DOHH2 (cell line): ENCODE data around the gene ODAD4.

ENCODE experiments used
- H3F3A ChIP-seq: fragments of 200-600 bp; sonication (generic), shearing (Covaris generic); 2 replicates; pipeline ENCODE4 v1.6.0; 2016; ENCODE audit warnings: antibody characterized with exemption, mild to moderate bottlenecking; ENCODE audit not compliant: control insufficient read depth, insufficient read depth
- H3K27ac ChIP-seq: fragments of 200-600 bp; sonication (generic); 2 replicates; pipeline ENCODE4 v1.5.1; 2014; ENCODE audit warnings: low read depth, mild to moderate bottlenecking, low read length, moderate library complexity
- H3K27me3 ChIP-seq: fragments of 200-600 bp; sonication (generic); 2 replicates; pipeline ENCODE4 v1.6.1; 2014; ENCODE audit warnings: mild to moderate bottlenecking, low read length, mixed read lengths; ENCODE audit not compliant: control insufficient read depth
- H3K36me3 ChIP-seq: fragments of 200-600 bp; sonication (generic); 2 replicates; pipeline ENCODE4 v1.6.1; 2014; ENCODE audit warnings: mild to moderate bottlenecking, low read length, moderate library complexity, mixed read lengths; ENCODE audit not compliant: control insufficient read depth
- H3K4me1 ChIP-seq: fragments of 200-600 bp; sonication (generic); 2 replicates; pipeline ENCODE4 v1.6.1; 2014; ENCODE audit warnings: mild to moderate bottlenecking, low read length, mixed read lengths; ENCODE audit not compliant: control insufficient read depth
- H3K4me2 ChIP-seq: fragments of 200-600 bp; sonication (generic); 2 replicates; pipeline ENCODE4 v1.6.0; 2014; ENCODE audit warnings: mild to moderate bottlenecking, low read length, moderate library complexity
- H3K4me3 ChIP-seq: fragments of 200-600 bp; sonication (generic); 2 replicates; pipeline ENCODE4 v1.5.1; 2014; ENCODE audit warnings: mild to moderate bottlenecking, low read length, mixed read lengths
- H3K79me2 ChIP-seq: fragments of 200-600 bp; sonication (generic); 2 replicates; pipeline ENCODE4 v1.6.1; 2014; ENCODE audit warnings: mild to moderate bottlenecking, low read length, mixed read lengths; ENCODE audit not compliant: control insufficient read depth
- H3K9me2 ChIP-seq: fragments of 200-600 bp; sonication (generic); replicated peaks from 2 replicates; pipeline ENCODE4 v1.6.1; 2014; ENCODE audit warnings: mild to moderate bottlenecking, low read length, mixed read lengths; ENCODE audit not compliant: control insufficient read depth
- H3K9me3 ChIP-seq: fragments of 200-600 bp; sonication (generic); 2 replicates; pipeline ENCODE4 v1.6.1; 2014; ENCODE audit warnings: antibody characterized with exemption, low read length, mixed read lengths; ENCODE audit not compliant: control insufficient read depth, insufficient read depth
- H4K20me1 ChIP-seq: fragments of 200-600 bp; sonication (generic); 2 replicates; pipeline ENCODE4 v1.6.0; 2014; ENCODE audit warnings: low read depth, mild to moderate bottlenecking, antibody characterized with exemption, low read length, moderate library complexity; ENCODE audit not compliant: control insufficient read depth, insufficient read depth
- EZH2phosphoT487 ChIP-seq: fragments of 200-600 bp; sonication (generic); IDR thresholded peaks from 2 replicates; pipeline ENCODE4 v1.6.1; 2017; ENCODE audit warnings: borderline replicate concordance, mild to moderate bottlenecking, antibody characterized with exemption, low read length, moderate library complexity, mixed read lengths
- TF ChIP-seq, protein P1 (sequence below): fragments of 200-600 bp; sonication (generic); IDR thresholded peaks from one replicate; pipeline ENCODE4 v1.5.1; 2014; ENCODE audit warnings: antibody characterized with exemption, mild to moderate bottlenecking, low read depth, low read length; ENCODE audit not compliant: poor library complexity, severe bottlenecking

ODAD4 gene

GRCh38 chr17:41888332-41888965 is 42.0 kb upstream of the ODAD4 start:
- no peak overlapping the region for H3K4me2 ChIP-seq
- H3K4me1 ChIP-seq = no peaks in the 10 kb centered on the region
- no peaks in the 10 kb centered on the region for H3K27me3 ChIP-seq
- no peak overlapping the region for H3K27ac ChIP-seq
- H3K4me3 ChIP-seq = no peak overlapping the region
- 0 out of 2 replicates have a peak, but pooled peaks cover 6% of the 10 kb centered on the region for H4K20me1 ChIP-seq
- TF ChIP-seq, protein P1, sequence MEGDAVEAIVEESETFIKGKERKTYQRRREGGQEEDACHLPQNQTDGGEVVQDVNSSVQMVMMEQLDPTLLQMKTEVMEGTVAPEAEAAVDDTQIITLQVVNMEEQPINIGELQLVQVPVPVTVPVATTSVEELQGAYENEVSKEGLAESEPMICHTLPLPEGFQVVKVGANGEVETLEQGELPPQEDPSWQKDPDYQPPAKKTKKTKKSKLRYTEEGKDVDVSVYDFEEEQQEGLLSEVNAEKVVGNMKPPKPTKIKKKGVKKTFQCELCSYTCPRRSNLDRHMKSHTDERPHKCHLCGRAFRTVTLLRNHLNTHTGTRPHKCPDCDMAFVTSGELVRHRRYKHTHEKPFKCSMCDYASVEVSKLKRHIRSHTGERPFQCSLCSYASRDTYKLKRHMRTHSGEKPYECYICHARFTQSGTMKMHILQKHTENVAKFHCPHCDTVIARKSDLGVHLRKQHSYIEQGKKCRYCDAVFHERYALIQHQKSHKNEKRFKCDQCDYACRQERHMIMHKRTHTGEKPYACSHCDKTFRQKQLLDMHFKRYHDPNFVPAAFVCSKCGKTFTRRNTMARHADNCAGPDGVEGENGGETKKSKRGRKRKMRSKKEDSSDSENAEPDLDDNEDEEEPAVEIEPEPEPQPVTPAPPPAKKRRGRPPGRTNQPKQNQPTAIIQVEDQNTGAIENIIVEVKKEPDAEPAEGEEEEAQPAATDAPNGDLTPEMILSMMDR = no peak
- TF ChIP-seq EZH2phosphoT487 = no peak
- no peaks in the 10 kb centered on the region for H3F3A ChIP-seq
- H3K9me2 ChIP-seq = no peaks in the 10 kb centered on the region
- H3K79me2 ChIP-seq = no peaks in the 10 kb centered on the region; the same call in 1 of the 2 replicates
- peaks cover 87% of the 10 kb centered on the region for H3K36me3 ChIP-seq
- H3K9me3 ChIP-seq = no peaks in the 10 kb centered on the region

DNA sequence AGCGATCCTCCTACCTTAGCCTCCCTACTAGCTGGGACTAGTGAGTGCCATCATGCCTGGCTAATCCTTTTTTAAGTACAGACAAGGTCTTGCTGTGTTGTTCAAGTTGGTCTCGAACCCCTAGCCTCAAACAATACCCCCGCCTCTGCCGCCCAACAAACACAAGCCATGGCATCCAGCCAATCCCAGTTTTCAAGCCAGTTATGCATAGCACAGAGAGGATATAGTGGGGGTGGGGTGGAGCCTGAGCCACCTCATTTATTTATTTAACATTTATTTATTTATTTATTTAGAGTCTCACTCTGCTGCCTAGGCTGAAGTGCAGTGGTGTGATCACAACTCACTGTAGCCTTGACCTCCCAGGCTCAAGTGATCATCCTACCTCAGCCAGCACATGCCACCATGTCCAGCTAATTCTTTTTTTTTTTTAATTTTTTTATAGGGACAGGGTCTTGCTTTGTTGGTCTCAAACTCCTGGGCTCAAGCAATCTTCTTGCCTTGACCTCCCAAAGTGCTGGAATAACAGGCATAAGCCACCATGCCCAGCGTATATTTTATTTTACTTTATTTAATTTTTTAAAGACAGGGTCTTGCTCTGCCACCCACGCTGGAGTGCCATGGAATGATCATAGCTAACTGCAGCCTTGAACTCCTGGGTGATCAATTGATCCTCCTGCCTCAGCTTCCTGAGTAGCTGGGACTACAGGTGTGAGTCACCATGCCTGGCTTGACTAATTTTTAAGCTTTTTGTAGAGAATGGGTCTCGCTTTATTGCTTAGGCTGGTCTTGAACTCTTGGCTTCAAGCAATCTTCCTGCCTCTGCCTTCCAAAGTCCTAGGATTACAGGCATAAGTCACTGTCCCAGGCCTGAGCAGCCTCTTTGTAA is 39.0 kb upstream of the ODAD4 start:
- Histone ChIP-seq H3K4me1 (no peaks in the 10 kb centered on the region), H3K27me3 (no peaks in the 10 kb centered on the region), H3F3A (no peaks in the 10 kb centered on the region), H3K9me3 (no peaks in the 10 kb centered on the region), H3K9me2 (no peaks in the 10 kb centered on the region), H3K36me3 (peaks cover 87% of the 10 kb centered on the region), H3K27ac (no peak overlapping the region), H4K20me1 (no peaks in the 10 kb centered on the region), H3K79me2 (no peaks in the 10 kb centered on the region; the same call in 1 of the 2 replicates), H3K4me3 (no peak overlapping the region), H3K4me2 (no peak overlapping the region)
- TF ChIP-seq, protein P1 = no peak
- TF ChIP-seq EZH2phosphoT487 = no peak

DNA sequence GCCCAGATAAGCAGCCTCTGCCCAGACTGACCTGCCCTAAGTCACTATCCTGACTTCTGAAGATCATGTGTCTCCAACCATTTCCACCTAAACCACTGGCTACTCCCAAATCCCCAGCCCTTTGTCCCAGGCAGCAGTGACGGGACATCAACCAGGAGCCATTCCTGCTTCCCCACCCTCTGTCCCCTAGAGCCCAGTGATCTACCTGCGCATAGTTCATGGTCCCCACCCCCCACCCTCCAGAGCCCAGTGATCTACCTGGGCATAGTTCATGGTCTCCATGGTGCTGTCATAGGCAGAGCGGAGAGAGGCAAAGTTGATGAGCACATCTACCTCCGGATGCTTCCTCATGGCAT is 38.4 kb upstream of the ODAD4 start:
- Histone ChIP-seq H3K4me3 (no peak overlapping the region), H3K9me3 (no peaks in the 10 kb centered on the region), H4K20me1 (no peaks in the 10 kb centered on the region), H3K9me2 (no peaks in the 10 kb centered on the region), H3K36me3 (peaks cover 87% of the 10 kb centered on the region), H3K27ac (no peak overlapping the region), H3K79me2 (no peaks in the 10 kb centered on the region; the same call in 1 of the 2 replicates), H3K27me3 (no peaks in the 10 kb centered on the region), H3K4me2 (no peak overlapping the region), H3K4me1 (no peaks in the 10 kb centered on the region), H3F3A (no peaks in the 10 kb centered on the region)
- TF ChIP-seq, protein P1 = no peak
- no peak for TF ChIP-seq EZH2phosphoT487
